ENCODE measurements around the gene NLRP6.
"Not testable (repeated sequence)": the region's sequence is repeated elsewhere in the genome, so short reads cannot be mapped to it uniquely, and the experiment has no call there.

Gene NLRP6

DNA sequence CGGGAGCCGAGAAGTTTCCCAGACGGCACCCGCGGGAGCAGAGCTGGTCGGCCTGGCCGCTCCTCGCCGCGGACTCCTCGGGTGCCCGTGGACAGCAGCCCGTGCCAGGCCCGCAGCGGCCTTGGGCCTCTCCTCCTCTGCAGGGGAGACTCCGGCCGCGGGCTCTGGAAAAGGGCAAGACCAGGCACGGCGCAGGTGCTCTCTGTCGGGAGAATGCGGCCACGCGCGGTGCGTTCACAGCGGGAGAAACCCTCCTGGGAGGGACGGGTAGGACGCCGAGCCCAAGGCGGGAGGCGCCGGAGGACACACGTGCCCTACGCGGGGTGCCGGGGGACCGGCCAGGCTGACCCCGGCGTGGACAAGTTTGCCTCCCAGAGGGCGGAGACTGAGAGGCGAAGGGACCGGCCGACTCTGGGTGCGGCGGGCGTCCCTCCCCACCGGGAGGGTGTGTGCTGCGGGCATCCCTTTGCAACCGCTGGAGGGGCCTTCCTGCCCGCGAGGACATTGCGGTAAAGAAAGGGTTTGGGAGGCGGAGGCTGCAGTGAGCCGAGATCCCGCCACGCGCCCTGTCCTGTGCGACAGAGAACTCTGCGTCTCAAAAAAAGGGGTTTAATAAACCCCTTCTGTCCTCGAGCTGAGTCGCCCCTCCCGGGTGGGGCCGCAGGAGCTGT is 38.0 kb downstream of the NLRP6 start:
- Mint-ChIP-seq H3K27me3 (ENCODE audit: low read depth, poor library complexity) (no peaks in the 10 kb centered on the region), H3K4me3 (peak overlapping the region; percentile 78), H3K9me3 (no peaks in the 10 kb centered on the region), H3K27ac (no peak overlapping the region), H3K36me3 (ENCODE audit: low read depth) (peaks cover 7% of the 10 kb centered on the region), H3K4me1 (peaks cover 73% of the 10 kb centered on the region)
- no peak for DNase-seq
- TF ChIP-seq CTCF (IDR thresholded peaks at IDR 0.05), result no peak

- TF ChIP-seq CTCF (IDR thresholded peaks at IDR 0.05), result no peak
- H3K4me3 Mint-ChIP-seq, result peak overlapping the region; percentile 78
- H3K36me3 Mint-ChIP-seq (ENCODE audit: low read depth), result peaks cover 7% of the 10 kb centered on the region
- H3K9me3 Mint-ChIP-seq, result no peaks in the 10 kb centered on the region
- H3K27me3 Mint-ChIP-seq (ENCODE audit: low read depth, poor library complexity), result no peaks in the 10 kb centered on the region
- no peak overlapping the region for H3K27ac Mint-ChIP-seq
- no peak for DNase-seq
- peaks cover 69% of the 10 kb centered on the region for H3K4me1 Mint-ChIP-seq
Measured at GRCh38 chr11:316891-317301, 38.7 kb downstream of the NLRP6 start.

- Mint-ChIP-seq H3K27ac (peak overlapping the region; percentile 71), H3K4me3 (peak overlapping the region; percentile 78), H3K4me1 (peaks cover 60% of the 10 kb centered on the region)
- not testable (repeated sequence) for H3K9me3 Mint-ChIP-seq; DNase-seq; H3K27me3 Mint-ChIP-seq (ENCODE audit: low read depth, poor library complexity); H3K36me3 Mint-ChIP-seq (ENCODE audit: low read depth)
Measured at GRCh38 chr11:317668-318404, 39.6 kb downstream of the NLRP6 start.

DNA sequence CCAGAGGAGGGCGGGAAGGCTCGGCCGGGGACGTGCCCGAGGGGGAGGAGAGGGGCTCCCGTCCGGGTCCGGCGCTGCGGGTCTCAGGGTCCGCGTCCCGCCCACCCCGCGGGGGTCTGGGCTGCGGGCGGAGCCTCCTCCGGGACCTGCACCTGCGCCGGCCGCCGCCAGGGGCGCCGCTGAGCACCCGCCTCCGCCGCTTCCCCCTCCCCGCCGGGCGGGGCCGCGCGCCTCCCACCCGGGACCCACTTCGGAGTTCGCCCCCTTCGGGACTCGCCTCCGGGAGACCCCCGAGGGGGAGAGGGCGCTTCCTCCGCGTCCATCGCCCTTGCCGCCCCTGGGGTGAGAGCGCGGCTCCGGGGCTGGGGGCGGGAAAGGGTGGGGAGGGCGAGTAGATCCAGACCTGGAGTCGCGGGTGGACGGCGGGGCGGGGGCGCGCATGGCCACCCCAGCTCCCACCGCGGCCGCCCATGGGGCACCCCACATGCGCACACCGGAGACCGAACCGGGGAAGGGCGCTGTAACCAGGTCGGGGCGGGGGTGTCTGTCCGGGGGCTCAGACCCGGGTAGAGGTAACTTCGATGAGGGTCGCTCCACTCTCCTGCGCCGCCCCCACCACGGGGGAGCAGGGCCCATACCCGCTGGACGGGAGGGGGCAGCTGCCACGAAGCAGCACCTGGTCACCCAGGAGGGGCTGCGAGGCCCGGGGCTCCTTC is 40.4 kb downstream of the NLRP6 start:
- H3K9me3 Mint-ChIP-seq; DNase-seq; H3K4me3 Mint-ChIP-seq; H3K27ac Mint-ChIP-seq; H3K36me3 Mint-ChIP-seq (ENCODE audit: low read depth); H3K27me3 Mint-ChIP-seq (ENCODE audit: low read depth, poor library complexity): not testable (repeated sequence)
- peaks cover 52% of the 10 kb centered on the region for H3K4me1 Mint-ChIP-seq

DNA sequence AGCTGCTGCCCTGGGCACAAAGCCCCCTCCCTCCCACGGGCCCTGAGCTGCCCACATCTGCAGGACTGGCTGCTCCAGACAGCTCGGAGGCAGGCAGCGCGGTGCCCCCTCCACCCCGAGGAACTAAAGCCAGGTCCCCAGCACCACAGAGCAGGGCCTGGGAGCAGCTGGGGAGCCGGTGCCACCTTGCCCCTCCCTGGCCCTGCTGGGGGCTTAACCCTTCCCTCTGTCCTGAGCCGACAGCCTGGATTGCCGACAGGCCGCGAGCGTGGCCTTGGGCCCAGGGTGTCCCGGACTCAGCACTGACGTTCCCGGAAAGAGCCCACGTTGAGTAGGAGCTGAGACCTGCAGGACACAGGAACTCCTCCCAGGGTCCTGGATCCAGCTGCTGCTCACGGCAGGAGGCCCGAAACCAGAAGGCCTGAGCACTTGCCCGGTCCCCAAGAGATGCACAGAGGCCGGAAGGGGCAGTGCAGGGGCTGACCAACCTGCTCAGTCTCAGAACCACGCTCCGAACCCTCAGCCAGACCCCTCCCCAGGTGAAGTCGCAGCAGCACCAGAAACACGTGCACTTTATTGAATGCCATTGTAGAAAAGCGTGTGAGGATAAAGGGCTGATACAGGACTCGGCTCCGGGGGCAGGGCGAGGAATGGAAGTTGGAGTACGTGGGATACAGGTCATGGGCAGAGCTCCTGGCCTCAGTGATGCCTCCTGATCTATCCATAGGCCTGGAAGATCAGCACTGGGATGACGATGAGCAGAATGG is 41.1 kb downstream of the NLRP6 start:
- peak overlapping the region; percentile 84 for H3K27ac Mint-ChIP-seq
- not testable (repeated sequence) for DNase-seq; H3K27me3 Mint-ChIP-seq (ENCODE audit: low read depth, poor library complexity); H3K9me3 Mint-ChIP-seq; H3K36me3 Mint-ChIP-seq (ENCODE audit: low read depth)
- peaks cover 50% of the 10 kb centered on the region for H3K4me1 Mint-ChIP-seq
- peak overlapping the region; percentile 94 for H3K4me3 Mint-ChIP-seq

GRCh38 chr11:319888-320273 is 41.7 kb downstream of the NLRP6 start:
- not testable (repeated sequence) for H3K36me3 Mint-ChIP-seq (ENCODE audit: low read depth); H3K27me3 Mint-ChIP-seq (ENCODE audit: low read depth, poor library complexity); DNase-seq; H3K9me3 Mint-ChIP-seq
- Mint-ChIP-seq H3K4me3 (peak overlapping the region; percentile 94), H3K27ac (peak overlapping the region; percentile 94), H3K4me1 (peaks cover 52% of the 10 kb centered on the region)

DNA sequence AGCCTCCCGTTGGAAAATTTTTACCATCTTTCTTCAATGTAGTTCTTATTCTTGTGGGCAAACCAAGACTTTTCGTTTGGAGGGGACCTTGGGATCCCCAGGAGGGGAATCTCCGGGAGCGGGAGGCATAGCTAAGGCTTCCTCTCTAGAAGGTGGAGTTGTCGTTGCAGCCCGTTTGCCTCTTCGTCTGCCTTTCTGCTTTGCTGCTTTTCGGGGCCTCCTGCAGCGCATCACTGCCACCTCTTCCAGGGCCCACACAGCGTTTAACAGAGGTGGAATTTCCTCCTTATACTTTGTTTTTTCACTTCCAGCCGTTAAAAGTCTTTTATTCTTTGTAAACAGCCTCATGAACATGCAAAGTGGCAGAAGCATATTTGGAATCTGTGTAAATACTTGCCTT is 45.9 kb downstream of the NLRP6 start:
- Mint-ChIP-seq H3K27me3 (ENCODE audit: low read depth, poor library complexity) (no peaks in the 10 kb centered on the region), H3K9me3 (peaks cover 2% of the 10 kb centered on the region), H3K27ac (peak overlapping the region; percentile 93), H3K36me3 (ENCODE audit: low read depth) (no peaks in the 10 kb centered on the region), H3K4me3 (peak overlapping the region; percentile 28), H3K4me1 (peaks cover 64% of the 10 kb centered on the region)
- no peak for DNase-seq
- TF ChIP-seq CTCF (IDR thresholded peaks at IDR 0.05), result no peak

GRCh38 chr11:324593-325517 is 46.6 kb downstream of the NLRP6 start:
- Mint-ChIP-seq H3K27ac (peak overlapping the region; percentile 93), H3K4me1 (peaks cover 65% of the 10 kb centered on the region), H3K4me3 (peak overlapping the region; percentile 16)
- H3K9me3 Mint-ChIP-seq; H3K36me3 Mint-ChIP-seq (ENCODE audit: low read depth); DNase-seq; H3K27me3 Mint-ChIP-seq (ENCODE audit: low read depth, poor library complexity): not testable (repeated sequence)
